Renal cortex interstitium (tissue), 15 donors: Measurements from ENCODE around the gene TACO1. TPM values are rescaled to one million over a fixed set of nuclear protein-coding genes. Genes with fewer than 3 reads are reported as not detected.

Experiments
- DNase-seq, 11 donors: peaks; one replicate each; pipeline ENCODE4 v3.0.0-alpha.2; 2013; ENCODE audit warnings: low read depth in 9 of 11, low spot score in 4 of 11; ENCODE audit errors: extremely low read depth in 1 of 11
- long read RNA-seq, 16 experiments: transcript quantifications; one replicate each; lab custom pipeline, GENCODE V29; 2026
- polyA plus RNA-seq, 3 donors: library from polyadenylated mRNA; unstranded; fragments of 120-200 nt; gene quantifications; one replicate each; pipeline ENCODE4 v1.2.1, GENCODE V29; 2013; ENCODE audit not compliant: insufficient read length in 3 of 3

Gene TACO1
- 10 to 100 TPM; 25.9 to 29.9 (median 27.8) TPM for polyA plus RNA-seq
- long read RNA-seq, donor 1, transcript TACO1-201 (5 exons, 1,469 nt): major isoform, 7 of 7 reads
- long read RNA-seq, donor 1, partial matches to known transcripts: 0 of 7 reads
- long read RNA-seq, donor 1, other reads (novel, unspliced or antisense): 0 of 7 reads
- long read RNA-seq, donor 2, transcript TACO1-201 (5 exons, 1,469 nt): major isoform, 6 of 6 reads
- long read RNA-seq, donor 2, partial matches to known transcripts: 0 of 6 reads
- long read RNA-seq, donor 2, other reads (novel, unspliced or antisense): 0 of 6 reads
- long read RNA-seq, donor 3, transcript TACO1-201 (5 exons, 1,469 nt): major isoform, 16 of 16 reads
- long read RNA-seq, donor 3, partial matches to known transcripts: 0 of 16 reads
- long read RNA-seq, donor 3, other reads (novel, unspliced or antisense): 0 of 16 reads
- long read RNA-seq, donor 4, transcript TACO1-201 (5 exons, 1,469 nt): major isoform, 8 of 8 reads
- long read RNA-seq, donor 4, partial matches to known transcripts: 0 of 8 reads
- long read RNA-seq, donor 4, other reads (novel, unspliced or antisense): 0 of 8 reads
- long read RNA-seq, donor 5: 0 reads
- long read RNA-seq, donor 6, partial matches to known transcripts: 0 of 3 reads
- long read RNA-seq, donor 6, other reads (novel, unspliced or antisense): 0 of 3 reads
- long read RNA-seq, donor 7, transcript TACO1-201 (5 exons, 1,469 nt): major isoform, 14 of 14 reads
- long read RNA-seq, donor 7, partial matches to known transcripts: 0 of 14 reads
- long read RNA-seq, donor 7, other reads (novel, unspliced or antisense): 0 of 14 reads
- long read RNA-seq, donor 8: 0 reads
- long read RNA-seq, donor 9, transcript TACO1-201 (5 exons, 1,469 nt): major isoform, 6 of 6 reads
- long read RNA-seq, donor 9, partial matches to known transcripts: 0 of 6 reads
- long read RNA-seq, donor 9, other reads (novel, unspliced or antisense): 0 of 6 reads
- long read RNA-seq, donor 10, transcript TACO1-201 (5 exons, 1,469 nt): major isoform, 7 of 7 reads
- long read RNA-seq, donor 10, partial matches to known transcripts: 0 of 7 reads
- long read RNA-seq, donor 10, other reads (novel, unspliced or antisense): 0 of 7 reads
- long read RNA-seq, donor 11, transcript TACO1-201 (5 exons, 1,469 nt): major isoform, 10 of 10 reads
- long read RNA-seq, donor 11, partial matches to known transcripts: 0 of 10 reads
- long read RNA-seq, donor 11, other reads (novel, unspliced or antisense): 0 of 10 reads
- long read RNA-seq, donor 12, transcript TACO1-201 (5 exons, 1,469 nt): major isoform, 7 of 7 reads
- long read RNA-seq, donor 12, partial matches to known transcripts: 0 of 7 reads
- long read RNA-seq, donor 12, other reads (novel, unspliced or antisense): 0 of 7 reads
- long read RNA-seq, donor 13: 0 reads
- long read RNA-seq, donor 14, transcript TACO1-201 (5 exons, 1,469 nt): major isoform, 11 of 11 reads
- long read RNA-seq, donor 14, partial matches to known transcripts: 0 of 11 reads
- long read RNA-seq, donor 14, other reads (novel, unspliced or antisense): 0 of 11 reads
- long read RNA-seq, donor 15, transcript TACO1-201 (5 exons, 1,469 nt): major isoform, 7 of 7 reads
- long read RNA-seq, donor 15, partial matches to known transcripts: 0 of 7 reads
- long read RNA-seq, donor 15, other reads (novel, unspliced or antisense): 0 of 7 reads
- long read RNA-seq, donor 16, transcript TACO1-201 (5 exons, 1,469 nt): major isoform, 23 of 24 reads
- long read RNA-seq, donor 16, partial matches to known transcripts: 0 of 24 reads
- long read RNA-seq, donor 16, other reads (novel, unspliced or antisense): 0 of 24 reads

DNA sequence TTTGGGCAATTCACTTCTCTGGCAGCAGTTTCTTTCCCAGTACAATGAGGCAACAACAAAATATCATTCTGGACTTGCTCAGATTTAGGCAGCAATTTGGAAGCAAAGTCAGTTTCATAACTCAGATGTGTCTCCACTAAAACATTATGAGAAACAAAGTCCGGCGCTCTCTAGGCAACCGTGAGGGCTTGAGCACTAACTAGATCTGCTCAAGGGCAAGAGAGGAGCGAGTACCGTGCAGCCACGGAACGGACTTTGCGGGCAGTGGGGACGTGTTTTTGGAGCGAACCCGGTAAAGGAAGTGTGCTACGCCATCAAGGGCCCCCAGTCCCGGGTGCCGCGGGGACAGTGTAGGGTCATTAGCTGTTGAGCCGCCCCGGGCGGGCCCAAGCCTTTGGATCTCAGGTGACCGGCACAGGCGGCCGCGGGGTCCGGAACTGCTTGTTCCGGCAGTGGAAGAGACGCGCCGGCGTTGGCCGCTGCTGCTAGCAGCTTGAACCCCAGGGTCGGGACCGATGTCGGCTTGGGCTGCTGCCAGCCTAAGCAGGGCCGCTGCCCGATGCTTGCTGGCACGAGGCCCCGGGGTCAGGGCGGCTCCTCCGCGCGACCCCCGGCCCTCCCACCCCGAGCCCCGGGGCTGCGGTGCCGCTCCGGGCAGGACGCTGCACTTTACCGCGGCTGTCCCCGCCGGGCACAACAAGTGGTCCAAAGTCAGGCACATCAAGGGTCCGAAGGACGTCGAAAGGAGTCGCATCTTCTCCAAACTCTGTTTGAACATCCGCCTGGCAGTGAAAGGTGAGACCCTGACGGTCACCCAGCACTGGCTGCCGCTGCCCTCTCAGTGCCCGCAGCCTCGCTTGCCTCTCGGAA is at the start of gene TACO1:
Gene TACO1, plus strand, starts transcription at position 327 of the 870 bp plus-strand sequence. Its CDS starts 189 bp downstream, at position 516.
- peak in 10 of 11 donors; percentile 54 to 77 (median 67) for DNase-seq

DNA sequence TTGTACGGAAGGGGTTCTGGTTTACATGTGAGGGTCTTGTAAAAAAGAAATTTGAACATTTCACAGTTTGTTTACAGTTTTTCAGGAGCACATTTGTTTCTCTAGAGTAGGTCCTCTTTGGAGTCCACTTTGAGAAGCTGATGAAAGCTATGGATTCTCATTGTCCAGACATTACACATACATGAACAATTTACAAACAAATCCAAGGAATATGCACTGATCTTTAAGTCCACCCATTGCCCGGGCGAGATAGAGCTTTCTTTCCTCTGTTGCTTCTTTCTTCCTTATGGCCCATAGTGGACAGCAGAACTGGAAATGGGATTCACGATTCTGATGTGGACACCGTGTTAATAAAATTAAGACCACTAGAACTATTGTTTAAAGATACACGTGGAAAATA is 48.5 kb upstream of the TACO1 start:
- no peak for DNase-seq

DNA sequence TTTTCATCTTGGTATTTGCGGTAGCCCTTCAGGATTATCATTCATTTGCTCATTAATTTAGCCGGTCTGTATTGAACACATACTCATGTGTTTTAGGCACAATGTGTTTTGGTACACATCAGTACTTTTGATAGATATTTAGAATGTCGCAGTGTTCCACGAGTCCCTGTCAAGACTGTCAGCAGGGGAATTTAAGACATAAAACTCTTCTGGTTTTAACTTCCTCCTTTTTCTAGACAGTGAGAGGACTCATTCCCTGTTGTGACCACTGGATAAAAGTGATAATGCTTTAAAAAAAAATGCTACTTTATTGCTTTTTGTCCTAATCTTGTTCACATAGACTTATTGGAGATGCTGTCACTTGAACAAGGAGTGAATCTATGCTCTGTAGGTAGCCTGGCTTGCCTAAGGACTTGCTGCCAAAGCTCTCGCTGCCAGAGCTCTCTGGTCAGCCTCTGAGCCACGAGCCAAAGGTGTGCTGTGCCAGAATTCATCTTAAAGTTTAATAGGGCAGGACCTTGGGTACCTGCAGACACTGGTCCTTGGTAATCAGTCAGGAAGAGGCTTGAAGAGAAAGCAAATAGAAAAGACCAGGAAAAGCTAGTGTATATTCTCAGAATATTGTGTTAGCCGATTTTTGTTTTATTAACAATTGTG is 45.1 kb upstream of the TACO1 start:
- no peak for DNase-seq

DNA sequence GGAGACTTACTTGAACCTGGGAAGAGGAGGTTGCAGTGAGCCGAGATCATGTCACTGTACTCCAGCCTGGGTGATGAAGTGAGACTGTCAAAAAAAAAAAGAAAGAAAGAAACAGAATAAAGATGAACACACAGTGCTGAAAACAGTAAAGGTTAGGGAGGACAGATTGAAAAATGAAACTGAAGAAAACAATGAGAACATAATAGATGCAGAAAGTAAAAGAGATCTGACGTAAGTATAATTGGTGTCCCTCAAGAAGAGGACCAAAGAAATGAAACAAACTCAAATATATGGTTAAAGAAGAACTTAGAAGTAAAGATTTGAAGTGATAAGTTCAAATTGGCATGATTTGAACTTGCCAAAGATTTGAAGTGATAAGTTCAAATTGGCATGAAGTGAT is 43.3 kb upstream of the TACO1 start:
- no peak for DNase-seq

DNA sequence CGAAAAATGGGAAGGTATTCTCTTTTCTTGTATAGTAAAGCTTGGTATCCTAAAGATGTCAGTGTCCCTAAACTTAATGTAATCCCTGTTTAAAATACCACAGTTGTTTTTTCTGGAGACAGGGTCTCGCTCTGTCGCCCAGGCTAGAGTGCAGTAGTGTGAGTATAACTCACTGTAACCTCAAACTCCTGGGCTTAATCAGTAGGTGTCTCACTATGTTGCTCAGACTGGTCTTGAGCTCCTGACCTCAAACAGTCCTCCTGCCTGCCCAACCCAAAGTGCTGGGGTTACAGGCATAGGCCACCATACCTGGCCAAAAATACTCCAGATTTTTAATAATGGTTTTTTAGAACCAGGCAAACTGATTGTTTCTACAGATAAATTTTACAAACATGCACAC is 42.3 kb upstream of the TACO1 start:
- DNase-seq: no peak

DNA sequence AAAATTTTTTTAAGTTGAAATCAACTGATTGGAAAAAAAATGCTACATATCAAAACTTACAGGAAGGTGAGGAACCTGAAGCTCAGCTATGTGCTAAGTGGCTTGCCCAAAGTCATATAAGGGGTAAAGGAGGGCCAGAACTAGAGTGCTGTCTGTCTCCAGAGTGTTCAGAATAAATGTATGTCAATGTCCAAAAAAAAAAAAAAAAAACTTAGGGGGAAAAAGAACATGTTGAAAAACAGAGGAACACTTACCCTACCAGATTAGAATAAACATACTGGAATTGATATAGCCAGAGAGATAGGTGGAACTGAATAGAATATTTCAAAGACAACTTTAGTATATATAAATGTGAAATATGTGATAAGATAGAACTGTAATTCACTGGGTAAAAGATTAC is 38.9 kb upstream of the TACO1 start:
- no peak for DNase-seq

DNA sequence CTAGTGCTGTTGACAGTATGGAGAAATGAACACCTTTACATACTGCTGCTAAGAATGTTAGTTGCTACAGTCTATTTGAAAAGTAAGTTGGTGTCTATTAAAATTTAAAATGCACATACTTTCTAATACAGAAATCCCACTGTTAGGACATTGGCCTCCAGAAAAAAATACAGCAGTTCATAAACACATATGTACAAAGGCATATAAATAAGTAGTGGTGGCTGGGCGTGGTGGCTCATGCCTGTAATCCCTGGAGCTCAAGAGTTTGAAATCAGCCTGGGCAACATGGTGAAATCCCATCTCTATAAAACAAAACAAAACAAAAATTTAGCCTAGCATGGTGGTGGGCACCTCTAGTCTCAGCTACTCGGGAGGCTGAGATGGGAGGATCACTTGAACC is 37.4 kb upstream of the TACO1 start:
- DNase-seq: no peak

DNA sequence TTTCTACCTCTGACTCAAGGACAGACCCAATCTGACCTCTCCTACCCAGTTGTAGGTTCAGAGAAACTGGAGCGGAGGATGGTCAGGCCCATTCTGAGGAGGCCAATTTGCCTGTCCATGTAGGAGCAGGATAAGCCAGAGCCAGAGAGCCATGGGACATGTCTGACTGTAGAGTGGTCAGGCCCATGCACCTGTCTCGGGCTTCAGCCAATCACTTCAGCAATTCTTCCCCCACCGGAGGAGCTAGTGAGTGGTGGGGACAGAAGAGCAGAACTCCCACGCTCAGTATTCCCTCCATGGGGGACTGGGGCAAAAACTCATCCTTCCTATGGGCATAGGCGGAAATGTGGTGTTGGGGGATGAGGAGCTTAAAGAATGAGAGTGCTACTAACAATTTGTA is 36.1 kb upstream of the TACO1 start:
- no peak for DNase-seq

DNA sequence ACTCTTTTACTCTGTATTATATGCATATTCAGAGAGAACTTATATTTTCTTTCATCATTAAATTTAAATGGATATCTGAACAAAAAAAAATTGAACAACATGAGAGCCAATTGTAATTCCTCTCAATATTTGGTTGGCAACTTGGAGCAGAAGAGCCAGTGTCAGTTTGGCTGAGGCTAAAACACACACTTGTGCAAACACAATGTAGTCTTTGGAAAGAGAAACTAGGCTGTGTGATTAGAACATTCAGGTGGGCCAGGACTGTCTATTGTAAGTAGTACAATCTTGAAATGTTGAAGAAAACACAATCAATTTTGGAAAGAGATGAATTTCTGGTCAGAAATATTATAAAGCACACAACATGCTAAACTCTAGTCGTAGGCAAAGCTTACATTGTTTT is 33.5 kb upstream of the TACO1 start:
- DNase-seq: no peak

DNA sequence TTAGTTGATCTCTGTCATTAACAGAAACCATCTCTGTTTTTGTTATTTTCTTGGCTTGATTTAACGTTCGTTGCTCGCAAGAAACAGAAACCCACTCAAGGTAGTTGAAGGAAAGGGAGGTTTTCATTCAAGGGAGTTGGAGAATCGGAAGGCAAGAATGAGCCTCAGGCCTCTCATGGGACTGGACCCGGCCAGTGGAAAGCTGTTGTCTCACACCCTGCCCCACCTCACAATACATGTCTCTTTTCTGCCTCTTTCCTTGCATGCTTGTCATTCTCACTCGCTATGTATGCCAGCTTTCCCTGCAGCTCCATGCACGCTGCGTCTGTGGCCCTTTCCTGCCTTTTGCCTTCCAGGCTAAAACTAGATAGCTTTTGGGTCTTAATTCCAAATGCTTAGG is 32.1 kb upstream of the TACO1 start:
- no peak for DNase-seq

DNA sequence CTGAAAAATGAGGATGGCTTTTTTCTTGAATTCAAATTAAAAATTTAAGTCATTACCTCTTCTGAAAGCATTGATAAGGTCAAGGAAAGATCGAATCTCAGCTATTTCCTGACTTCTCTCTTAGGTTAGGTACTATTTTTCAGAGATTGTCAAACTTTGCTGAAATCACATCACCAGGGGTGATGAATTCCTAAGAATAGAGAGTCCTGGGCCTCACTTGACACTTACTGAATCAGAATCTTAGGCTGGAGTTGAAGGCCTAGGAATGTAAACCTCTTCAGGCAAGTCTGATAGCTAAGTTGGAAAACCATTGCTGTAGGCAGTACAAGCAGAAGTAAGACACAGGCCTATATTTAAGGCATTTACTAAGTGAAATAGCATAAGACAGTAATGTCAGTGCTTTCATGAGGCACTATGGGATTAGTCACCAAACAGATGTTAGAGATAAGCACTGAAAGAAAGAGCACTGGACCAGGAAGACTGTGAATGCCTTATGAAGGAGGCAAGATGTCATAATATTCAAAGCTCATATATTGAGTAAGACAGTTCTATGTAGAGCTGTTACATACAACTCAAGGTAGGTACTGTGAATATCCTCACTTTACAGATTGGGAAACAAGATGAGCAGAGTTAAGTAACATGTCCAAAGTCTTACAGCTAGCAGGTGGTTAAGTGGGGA is 28.9 kb upstream of the TACO1 start:
- no peak for DNase-seq

DNA sequence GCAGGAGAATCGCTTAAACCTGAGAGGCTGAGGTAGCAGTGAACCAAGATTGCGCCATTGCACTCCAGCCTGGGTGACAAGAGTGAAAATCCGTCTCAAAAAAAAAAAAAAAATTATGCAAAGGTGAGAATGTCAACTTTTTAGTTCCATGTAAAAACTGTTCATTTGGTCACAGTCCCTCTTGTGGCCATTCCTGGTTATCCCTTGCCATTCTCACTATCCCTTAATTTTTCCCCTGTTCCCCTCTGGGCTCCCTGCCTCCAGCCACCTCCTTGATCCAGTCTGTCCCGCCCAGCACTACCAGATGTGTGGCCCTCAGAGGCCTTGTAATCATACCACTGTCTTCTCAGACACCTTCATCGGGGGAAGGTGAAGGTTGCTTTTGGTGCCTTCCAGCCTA is 27.1 kb upstream of the TACO1 start:
- no peak for DNase-seq

DNA sequence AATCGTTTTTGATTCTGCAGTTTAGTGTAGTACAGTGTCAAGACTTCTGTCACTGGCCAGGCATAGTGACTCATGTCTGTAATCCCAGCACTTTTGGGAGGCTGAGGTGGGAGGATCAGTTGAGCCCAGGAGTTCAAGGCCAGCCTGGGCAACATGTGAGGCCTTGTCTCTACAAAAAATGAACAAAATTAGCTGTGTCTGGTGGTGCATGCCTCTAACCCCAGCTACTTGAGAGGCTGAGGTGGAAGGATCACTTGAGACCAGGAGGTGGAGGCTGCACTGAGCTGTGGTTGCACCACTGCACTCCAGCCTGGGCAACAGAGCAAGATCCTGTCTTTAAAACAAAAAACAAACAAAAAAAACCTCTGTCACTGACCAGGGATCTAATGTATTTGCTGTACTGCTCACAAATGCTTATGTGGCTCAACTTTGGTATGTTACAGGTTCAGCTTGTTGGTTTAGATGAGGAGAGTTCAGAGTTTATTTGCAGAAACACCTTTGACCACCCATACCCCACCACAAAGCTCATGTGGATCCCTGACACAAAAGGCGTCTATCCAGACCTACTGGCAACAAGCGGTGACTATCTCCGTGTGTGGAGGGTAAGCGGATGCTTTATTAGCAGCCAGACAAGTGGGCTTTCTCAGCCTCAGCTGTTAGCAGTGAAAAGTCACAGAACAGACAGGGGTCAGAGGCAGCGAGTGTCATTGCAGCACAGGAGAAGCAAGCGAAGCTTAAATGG is 22.5 kb upstream of the TACO1 start:
- DNase-seq: no peak

DNA sequence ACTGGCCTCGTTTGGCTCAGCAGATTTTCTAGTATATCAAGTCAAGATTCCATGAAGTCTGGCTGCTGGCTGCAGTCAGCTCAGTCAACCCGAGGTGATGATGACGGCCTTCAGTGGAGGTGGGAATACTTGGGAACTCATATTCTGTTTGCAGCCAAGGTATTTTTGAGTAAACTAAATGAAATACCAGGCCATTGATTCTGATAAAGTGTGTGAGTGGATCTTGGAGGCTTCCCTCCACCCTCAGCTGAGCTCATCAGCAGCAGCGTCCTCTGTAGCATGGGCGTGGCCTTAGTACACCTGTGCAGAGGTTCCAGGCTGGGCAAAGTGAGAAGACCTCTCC is 22.0 kb upstream of the TACO1 start:
- no peak for DNase-seq

DNA sequence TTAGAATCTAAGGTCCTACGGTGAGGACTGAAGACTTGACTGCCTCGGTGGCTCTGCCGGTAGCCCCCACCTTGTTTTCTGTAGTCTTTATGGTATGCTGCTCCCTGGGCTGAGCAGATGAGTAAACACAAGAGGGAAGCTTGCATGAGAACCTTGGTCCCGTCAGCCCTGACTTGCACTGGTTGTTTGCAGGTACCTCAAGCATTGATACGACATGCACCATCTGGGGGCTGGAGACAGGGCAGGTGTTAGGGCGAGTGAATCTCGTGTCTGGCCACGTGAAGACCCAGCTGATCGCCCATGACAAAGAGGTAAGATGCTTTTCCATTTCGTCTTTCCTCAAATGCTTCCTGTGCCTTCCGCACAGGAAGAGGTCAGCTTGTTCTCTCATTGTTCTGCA is 21.1 kb upstream of the TACO1 start:
- no peak for DNase-seq

DNA sequence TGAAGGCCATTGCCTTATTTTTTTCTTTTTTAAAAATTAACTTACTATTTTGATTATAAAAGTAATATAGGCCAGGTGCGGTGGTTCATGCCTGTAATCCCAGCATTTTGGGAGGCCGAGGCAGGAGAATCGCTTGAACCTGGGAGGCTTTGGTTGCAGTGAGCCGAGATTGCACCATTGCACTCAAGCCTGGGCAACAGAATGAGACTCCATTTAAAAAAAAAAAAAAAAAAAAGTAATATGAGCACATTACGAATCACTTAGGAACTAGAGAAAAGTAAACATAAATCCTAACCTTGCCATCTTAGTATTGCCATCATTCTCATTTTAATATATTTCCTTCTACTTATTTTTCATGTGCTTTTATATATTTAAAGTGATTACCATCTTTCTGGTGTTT is 12.9 kb upstream of the TACO1 start:
- DNase-seq: no peak
